Mesothelial cell of epicardium (in vitro differentiated cells): Measurements from ENCODE around the gene PABPC1L. TPM values are rescaled to one million over a fixed set of nuclear protein-coding genes. Genes with fewer than 3 reads are reported as not detected.

Experiments
- DNase-seq, 2 experiments: peaks; one replicate each; pipeline ENCODE4 v3.0.0; 2021; ENCODE audit warnings: low spot score in 2 of 2; ENCODE audit not compliant: unreplicated experiment in 2 of 2
- H3K27ac Mint-ChIP-seq: 2 replicates; pipeline ENCODE4 v1.8.0; 2021; ENCODE audit warnings: mixed read lengths
- H3K27me3 Mint-ChIP-seq: 2 replicates; pipeline ENCODE4 v1.8.0; 2021; ENCODE audit warnings: low read depth, mixed read lengths
- H3K36me3 Mint-ChIP-seq: 2 replicates; pipeline ENCODE4 v1.8.0; 2021; ENCODE audit warnings: mixed read lengths
- H3K4me1 Mint-ChIP-seq: 2 replicates; pipeline ENCODE4 v1.8.0; 2021; ENCODE audit warnings: mixed read lengths
- H3K4me3 Mint-ChIP-seq: 2 replicates; pipeline ENCODE4 v1.8.0; 2021; ENCODE audit warnings: mild to moderate bottlenecking, moderate library complexity, mixed read lengths
- H3K9me3 Mint-ChIP-seq: 2 replicates; pipeline ENCODE4 v1.8.0; 2021; ENCODE audit warnings: mixed read lengths
- CTCF ChIP-seq: fragments of 200-600 bp; sonication (generic); IDR thresholded peaks from one replicate; pipeline ENCODE4 v1.5.0; 2021; ENCODE audit warnings: antibody characterized with exemption; ENCODE audit not compliant: unreplicated experiment
- total RNA-seq: library from RNA; stranded (reverse); gene quantifications from 3 replicates; pipeline ENCODE4 v1.2.1, GENCODE V29; 2021

Gene PABPC1L
- total RNA-seq, 1 donor from 2014 or later: 135 TPM

GRCh38 chr20:44941120-44941691, 31.3 kb downstream of the PABPC1L start:
- no peak for TF ChIP-seq CTCF
- no peaks in the 10 kb centered on the region for H3K4me1 Mint-ChIP-seq
- no peaks in the 10 kb centered on the region for H3K27me3 Mint-ChIP-seq
- H3K27ac Mint-ChIP-seq: no peak overlapping the region
- H3K9me3 Mint-ChIP-seq: no peaks in the 10 kb centered on the region
- H3K36me3 Mint-ChIP-seq: peaks cover 33% of the 10 kb centered on the region
- DNase-seq: no peak
- H3K4me3 Mint-ChIP-seq: no peak overlapping the region

GRCh38 chr20:44942264-44942973, 32.6 kb downstream of the PABPC1L start:
- H3K9me3 Mint-ChIP-seq: no peaks in the 10 kb centered on the region
- H3K36me3 Mint-ChIP-seq: peaks cover 41% of the 10 kb centered on the region
- no peaks in the 10 kb centered on the region for H3K4me1 Mint-ChIP-seq
- H3K27me3 Mint-ChIP-seq: no peaks in the 10 kb centered on the region
- no peak for TF ChIP-seq CTCF
- H3K27ac Mint-ChIP-seq: no peak overlapping the region
- no peak for DNase-seq
- H3K4me3 Mint-ChIP-seq: no peak overlapping the region

- TF ChIP-seq CTCF: no peak
Measured at GRCh38 chr20:44943828-44944227, 34.0 kb downstream of the PABPC1L start.

GRCh38 chr20:44945261-44945660, 35.4 kb downstream of the PABPC1L start:
- Mint-ChIP-seq H3K4me1 (no peaks in the 10 kb centered on the region), H3K4me3 (no peak overlapping the region), H3K9me3 (no peaks in the 10 kb centered on the region), H3K27me3 (no peaks in the 10 kb centered on the region), H3K36me3 (peaks cover 50% of the 10 kb centered on the region), H3K27ac (no peak overlapping the region)
- DNase-seq: no peak
- no peak for TF ChIP-seq CTCF

More at GRCh38 chr20:44943828-44944227, 34.0 kb downstream of the PABPC1L start:
- DNase-seq: no peak
- Mint-ChIP-seq H3K9me3 (no peaks in the 10 kb centered on the region), H3K4me1 (no peaks in the 10 kb centered on the region), H3K4me3 (no peak overlapping the region), H3K27me3 (no peaks in the 10 kb centered on the region), H3K36me3 (peaks cover 46% of the 10 kb centered on the region), H3K27ac (no peak overlapping the region)

GRCh38 chr20:44946271-44946852, 36.5 kb downstream of the PABPC1L start:
- no peak overlapping the region for H3K27ac Mint-ChIP-seq
- no peak for TF ChIP-seq CTCF
- no peaks in the 10 kb centered on the region for H3K9me3 Mint-ChIP-seq
- no peaks in the 10 kb centered on the region for H3K27me3 Mint-ChIP-seq
- no peak overlapping the region for H3K4me3 Mint-ChIP-seq
- no peak for DNase-seq
- H3K4me1 Mint-ChIP-seq: no peaks in the 10 kb centered on the region
- H3K36me3 Mint-ChIP-seq: peaks cover 51% of the 10 kb centered on the region
